DMS79 (cell line): ENCODE data around the gene KIF22.

Source experiments
- DNase-seq: peaks from one replicate; lab custom pipeline; 2025; lab: John Stamatoyannopoulos, UW

Gene KIF22

DNA sequence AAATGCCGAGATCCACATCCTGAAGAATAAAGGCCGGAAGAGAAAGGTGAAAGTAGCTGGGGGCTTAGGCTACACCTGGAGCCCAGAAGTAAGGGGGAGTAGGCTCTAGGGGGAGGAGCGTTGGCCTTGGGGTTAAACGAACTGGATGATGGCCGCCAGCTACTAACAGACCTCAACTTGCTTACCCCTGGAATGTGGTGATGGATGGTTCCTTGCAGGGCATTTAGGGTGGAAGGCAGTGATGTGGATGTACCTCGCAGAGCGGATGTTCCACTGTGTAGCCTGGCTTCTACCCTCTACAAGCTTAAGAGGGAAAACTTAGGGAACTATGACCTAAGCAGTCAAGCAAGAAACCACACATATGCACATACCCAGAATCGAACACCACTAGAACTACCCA, 13.5 kb downstream of the KIF22 start:
- no peak for DNase-seq

GRCh38 chr16:29804455-29805231, 14.1 kb downstream of the KIF22 start:
- DNase-seq: peak; percentile 48

DNA sequence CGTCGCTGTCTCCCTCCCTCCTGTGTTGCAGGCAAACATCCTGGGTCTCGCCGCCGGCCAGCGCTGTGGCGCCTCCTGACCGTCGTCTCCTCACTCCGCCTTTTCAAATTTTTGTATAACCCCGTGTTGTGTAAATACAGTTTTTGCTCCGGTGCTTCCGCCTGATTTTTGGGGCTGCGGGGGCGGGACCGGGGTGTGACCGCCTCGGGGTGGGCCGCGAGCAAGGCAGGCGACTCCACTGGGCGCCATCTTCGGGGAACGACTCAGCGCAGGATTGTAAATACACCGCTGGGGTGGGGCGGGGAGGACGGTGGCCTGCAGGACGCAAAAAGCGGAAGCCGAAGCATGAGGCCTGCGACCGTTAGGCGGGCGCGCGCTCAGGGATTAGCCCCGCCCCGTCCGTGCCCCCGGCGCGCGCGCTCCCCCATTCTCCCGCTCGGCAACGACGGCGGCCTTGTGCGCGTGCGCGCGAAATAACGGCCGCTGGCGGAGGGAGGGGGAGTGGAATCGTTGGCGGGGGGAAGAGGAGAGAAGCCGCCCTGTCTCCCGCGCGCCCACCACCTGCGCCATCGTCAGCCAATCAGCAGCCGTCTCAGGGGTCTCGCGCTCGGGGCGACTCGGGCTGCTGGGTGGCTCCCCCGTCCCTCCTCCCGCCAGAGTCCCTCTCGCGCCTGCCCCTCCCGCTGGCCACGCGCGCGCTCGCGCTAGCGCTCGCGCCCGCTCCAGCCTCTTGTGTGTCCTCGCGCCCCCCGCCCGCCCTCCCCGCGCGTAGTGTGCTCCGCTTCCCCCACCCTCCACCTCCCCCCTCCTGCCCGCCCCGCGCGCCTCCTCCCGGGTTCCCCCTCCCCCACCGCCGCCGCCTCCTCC, 14.9 kb downstream of the KIF22 start:
- peak; percentile 99 for DNase-seq

GRCh38 chr16:29806099-29806579, 15.6 kb downstream of the KIF22 start, which contains the start of gene MAZ:
Gene MAZ (plus strand): TSS chr16:29806529. CDS start chr16:29806702, 173 bp downstream.
- DNase-seq: peak; percentile 95

GRCh38 chr16:29806641-29807425, 16.3 kb downstream of the KIF22 start:
- peak; percentile 60 for DNase-seq

DNA sequence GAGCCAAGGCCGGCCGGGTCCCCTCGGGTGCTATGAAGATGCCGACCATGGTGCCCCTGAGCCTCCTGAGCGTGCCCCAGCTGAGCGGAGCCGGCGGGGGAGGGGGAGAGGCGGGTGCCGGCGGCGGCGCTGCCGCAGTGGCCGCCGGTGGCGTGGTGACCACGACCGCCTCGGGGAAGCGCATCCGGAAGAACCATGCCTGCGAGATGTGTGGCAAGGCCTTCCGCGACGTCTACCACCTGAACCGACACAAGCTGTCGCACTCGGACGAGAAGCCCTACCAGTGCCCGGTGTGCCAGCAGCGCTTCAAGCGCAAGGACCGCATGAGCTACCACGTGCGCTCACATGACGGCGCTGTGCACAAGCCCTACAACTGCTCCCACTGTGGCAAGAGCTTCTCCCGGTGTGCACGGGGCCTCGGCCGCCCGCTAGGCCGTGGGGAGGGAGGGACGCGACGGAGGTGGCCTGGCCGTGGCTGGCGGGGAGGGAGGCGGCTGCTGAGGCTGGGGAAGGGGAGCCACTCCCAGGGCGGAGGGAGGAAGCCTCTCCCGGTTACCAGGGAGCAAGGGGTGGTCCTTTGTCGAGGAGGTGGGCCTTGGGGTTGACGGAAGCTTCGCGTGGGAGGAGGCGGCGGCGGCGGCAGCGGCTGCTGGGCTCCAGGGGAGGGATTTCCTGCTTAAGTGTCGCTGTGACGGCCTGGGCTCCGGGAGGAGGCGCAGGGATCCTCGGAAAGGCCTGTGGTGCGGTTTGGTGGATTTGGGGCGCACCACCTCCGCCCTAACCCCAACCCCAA, 17.1 kb downstream of the KIF22 start:
- DNase-seq: peak; percentile 80

DNA sequence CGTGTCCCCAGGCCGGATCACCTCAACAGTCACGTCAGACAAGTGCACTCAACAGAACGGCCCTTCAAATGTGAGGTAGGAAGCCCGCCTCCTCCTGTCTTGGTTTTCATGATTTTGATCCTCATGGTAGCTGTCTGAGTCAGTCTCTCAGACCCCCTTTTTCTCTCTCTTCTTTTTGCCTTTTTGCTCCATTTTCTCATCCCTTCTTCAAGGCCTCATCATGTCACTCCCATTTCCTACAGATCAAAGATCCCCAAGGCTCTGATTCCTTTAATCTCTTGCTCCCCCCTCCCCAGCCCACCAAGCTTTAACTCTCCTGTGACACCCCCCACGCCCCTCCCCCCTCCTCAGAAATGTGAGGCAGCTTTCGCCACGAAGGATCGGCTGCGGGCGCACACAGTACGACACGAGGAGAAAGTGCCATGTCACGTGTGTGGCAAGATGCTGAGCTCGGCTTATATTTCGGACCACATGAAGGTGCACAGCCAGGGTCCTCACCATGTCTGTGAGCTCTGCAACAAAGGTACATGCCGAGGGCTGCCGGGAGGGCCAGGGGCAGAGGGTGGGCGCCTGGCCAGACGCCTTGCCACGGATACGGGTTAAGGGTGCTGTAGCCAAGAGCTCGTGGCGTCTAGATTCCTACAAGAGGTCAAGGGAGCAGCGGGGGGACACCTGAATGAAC, 17.8 kb downstream of the KIF22 start:
- no peak for DNase-seq

- DNase-seq: no peak
Measured at GRCh38 chr16:29809031-29809747, 18.6 kb downstream of the KIF22 start.

- no peak for DNase-seq
Measured at GRCh38 chr16:29809850-29810698, 19.5 kb downstream of the KIF22 start.

DNA sequence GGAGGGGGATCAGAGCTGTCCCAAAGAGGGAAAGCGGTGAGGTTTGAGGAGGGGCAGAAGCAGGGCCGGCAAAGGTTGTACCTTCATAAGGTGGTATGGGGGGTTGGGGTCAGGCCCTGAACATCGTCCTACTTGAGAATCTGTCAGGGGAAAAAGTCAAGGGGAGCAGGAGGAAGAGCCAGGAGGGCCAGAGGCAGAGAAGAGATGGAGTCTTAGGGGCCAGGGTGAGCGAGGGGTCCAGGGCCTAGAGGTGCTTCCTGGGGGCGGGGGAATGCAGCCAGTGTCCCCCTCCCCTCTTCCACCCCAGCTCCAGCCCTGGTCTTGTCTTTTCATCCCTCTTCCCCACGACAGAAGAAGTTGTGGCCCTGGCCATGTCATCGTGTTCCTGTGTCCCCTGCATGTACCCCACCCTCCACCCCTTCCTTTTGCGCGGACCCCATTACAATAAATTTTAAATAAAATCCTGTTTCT, 20.2 kb downstream of the KIF22 start:
- DNase-seq: no peak

DNA sequence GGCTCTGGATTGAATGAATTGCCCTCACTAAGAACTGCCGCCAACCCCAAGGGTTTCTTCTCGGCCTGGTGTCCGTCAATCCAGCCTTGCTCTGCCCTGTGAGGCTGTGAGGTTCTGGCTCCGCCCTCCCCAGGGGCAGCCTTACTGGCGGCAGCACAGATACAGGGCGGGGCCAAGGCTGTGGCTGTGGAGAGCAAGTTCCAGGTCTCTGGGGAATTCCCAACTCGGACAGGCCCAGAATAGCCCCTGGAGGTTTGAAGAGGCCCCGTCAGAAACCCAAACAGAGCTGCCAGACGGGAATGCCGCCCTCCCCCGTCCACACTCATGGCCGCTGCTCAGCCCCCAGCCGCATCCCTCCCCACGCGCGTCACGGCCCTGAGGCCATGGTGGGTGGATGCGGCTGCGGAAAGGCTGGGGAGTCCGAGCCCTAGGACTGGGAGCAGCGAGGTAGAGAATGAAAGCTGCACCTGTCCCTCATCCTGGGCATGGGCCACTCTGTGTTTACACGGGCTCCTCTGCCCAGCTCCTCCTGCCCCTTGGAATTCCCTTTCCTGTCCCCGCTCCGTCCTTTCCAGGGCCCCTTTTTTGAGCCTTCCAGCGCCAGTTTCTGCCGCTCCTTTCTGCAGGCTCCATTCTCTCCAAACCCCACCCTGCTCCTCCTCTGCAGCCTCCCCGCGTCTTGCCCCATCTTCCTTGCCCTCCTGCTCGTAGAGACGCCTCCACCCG, 20.8 kb downstream of the KIF22 start:
- peak; percentile 83 for DNase-seq

DNA sequence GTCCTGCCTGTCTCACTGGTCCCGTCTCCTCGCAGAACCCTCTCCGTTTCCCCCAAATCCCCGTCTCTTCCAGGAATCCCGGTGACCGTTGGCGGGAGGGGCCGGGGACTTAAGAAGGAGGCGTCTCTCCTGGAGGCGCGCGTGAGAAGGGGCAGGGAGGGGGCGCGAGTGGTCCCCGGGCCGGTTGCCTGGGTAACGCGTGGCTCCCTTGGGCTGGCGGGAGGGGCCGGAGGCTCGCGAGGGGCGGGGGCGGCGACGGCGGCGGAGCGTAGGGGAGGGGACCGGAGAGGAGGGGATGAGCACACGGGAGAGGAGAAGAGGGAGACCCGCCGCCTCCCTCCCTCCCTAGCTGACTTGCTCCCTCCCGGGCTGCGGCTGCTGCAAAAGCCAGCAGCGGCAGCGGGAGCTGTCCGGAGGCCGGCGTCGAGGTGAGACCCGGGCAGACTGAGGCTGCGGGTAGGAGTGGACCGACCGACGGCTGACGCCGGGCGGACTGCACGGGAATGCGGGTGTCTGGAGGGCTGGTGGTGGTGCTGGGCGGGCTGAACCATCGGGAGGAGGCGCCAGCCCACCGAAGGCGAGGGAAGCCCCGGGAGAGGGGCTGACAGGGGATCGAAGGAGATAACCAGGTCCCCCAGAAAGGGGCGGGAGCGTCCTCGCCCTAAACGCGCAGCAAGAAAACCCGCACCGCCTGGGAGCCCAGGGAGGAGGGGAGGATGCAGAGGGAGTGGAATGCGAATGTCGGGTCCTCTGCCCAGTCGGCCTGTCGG, 21.5 kb downstream of the KIF22 start, which contains the start of gene PRRT2:
Gene PRRT2, plus strand, starts transcription at position 298 of the 770 bp plus-strand sequence. CDS start 862 bp downstream, outside the sequence.
- peak; percentile 57 for DNase-seq

DNA sequence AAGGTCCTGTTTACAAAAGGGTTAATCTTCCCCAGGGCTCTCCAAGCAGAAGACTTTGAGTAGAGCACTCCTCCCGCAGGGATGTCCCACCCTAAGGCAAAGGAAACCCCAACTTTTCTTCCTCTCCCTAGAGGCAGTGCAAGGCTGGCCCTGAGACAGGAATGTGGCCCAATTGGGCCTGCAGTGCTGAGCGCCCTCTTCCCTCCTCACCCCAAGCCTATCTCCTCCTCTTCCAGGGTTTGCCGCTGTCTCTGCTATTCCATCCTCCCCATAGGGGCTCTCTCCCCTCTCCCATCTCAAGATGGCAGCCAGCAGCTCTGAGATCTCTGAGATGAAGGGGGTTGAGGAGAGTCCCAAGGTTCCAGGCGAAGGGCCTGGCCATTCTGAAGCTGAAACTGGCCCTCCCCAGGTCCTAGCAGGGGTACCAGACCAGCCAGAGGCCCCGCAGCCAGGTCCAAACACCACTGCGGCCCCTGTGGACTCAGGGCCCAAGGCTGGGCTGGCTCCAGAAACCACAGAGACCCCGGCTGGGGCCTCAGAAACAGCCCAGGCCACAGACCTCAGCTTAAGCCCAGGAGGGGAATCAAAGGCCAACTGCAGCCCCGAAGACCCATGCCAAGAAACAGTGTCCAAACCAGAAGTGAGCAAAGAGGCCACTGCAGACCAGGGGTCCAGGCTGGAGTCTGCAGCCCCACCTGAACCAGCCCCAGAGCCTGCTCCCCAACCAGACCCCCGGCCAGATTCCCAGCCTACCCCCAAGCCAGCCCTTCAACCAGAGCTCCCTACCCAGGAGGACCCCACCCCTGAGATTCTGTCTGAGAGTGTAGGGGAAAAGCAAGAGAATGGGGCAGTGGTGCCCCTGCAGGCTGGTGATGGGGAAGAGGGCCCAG, 22.4 kb downstream of the KIF22 start:
- DNase-seq: no peak

DNA sequence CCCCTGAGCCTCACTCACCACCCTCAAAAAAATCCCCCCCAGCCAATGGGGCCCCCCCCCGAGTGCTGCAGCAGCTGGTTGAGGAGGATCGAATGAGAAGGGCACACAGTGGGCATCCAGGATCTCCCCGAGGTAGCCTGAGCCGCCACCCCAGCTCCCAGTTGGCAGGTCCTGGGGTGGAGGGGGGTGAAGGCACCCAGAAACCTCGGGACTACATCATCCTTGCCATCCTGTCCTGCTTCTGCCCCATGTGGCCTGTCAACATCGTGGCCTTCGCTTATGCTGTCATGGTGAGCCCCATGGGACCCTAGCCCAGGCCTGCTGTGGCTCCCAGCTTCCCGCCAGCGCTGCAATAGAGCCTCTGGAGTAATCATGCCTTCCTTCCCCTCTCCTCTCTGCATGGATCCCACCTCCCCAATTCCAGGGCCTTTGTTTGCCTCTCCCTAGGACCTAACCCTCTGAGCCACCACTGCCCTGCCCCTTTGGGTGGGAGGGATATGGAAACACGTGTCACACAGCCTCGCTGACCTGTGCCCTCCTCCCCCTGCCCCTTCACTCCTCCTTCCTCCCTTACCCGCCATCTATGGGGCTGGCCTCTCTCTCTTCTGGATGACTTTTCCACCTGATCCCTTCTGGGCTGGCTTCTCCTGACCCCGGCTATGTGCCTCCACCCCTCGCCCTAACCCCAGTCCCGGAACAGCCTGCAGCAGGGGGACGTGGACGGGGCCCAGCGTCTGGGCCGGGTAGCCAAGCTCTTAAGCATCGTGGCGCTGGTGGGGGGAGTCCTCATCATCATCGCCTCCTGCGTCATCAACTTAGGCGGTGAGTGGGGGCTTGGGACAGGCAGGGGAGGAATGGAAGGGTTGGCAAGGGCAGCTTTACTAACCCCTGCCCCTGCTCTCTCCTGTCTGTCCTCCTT, 23.4 kb downstream of the KIF22 start:
- no peak for DNase-seq

- DNase-seq: no peak
Measured at GRCh38 chr16:29814592-29814991, 24.0 kb downstream of the KIF22 start.
